PC-9 (cell line): ENCODE data around the gene ANKRD33B.

Experiments
- EZH2 ChIP-seq: fragments of 200-600 bp; sonication (generic); IDR thresholded peaks from 2 replicates; pipeline ENCODE4 v1.8.0; 2017; ENCODE audit warnings: antibody characterized with exemption, low read depth
- TF ChIP-seq, protein P1 (sequence below): fragments of 200-600 bp; sonication (generic); conservative IDR thresholded peaks from 2 replicates; pipeline ENCODE4 v1.6.1; 2017; ENCODE audit warnings: mixed run types, antibody characterized with exemption, mild to moderate bottlenecking, moderate library complexity

DNA sequence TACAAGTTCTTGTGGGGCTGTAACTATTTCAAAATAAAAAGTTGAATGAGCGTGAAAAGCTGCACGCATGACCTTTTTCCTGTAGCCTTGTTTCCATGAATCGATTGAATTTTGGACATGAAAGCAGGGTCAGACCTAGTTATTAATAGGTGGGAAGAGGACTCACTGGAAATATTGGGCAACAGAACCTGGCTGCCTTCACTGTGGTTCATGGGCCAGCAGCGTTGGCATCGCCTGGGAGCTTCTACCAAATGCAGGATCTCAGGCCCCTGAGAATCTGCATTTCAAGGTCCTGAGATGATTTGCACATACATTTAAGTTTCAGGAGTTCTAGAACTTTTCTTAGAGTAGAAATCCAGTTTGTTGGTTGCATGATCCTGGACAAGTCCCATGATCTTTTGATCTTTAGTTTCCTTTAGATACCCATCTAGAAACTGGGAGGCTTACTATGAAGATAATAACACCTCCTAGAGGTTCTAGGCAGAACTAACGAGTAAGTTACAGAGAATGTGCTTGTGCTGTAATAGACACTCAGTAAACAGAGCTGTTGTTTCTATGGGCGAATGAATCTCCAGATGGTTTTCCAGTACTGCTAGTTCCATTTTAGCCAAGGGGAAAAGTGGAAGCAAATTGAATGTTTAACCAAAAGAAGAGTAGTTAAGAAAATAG is 12.4 kb downstream of the ANKRD33B start:
- TF ChIP-seq, protein P1, sequence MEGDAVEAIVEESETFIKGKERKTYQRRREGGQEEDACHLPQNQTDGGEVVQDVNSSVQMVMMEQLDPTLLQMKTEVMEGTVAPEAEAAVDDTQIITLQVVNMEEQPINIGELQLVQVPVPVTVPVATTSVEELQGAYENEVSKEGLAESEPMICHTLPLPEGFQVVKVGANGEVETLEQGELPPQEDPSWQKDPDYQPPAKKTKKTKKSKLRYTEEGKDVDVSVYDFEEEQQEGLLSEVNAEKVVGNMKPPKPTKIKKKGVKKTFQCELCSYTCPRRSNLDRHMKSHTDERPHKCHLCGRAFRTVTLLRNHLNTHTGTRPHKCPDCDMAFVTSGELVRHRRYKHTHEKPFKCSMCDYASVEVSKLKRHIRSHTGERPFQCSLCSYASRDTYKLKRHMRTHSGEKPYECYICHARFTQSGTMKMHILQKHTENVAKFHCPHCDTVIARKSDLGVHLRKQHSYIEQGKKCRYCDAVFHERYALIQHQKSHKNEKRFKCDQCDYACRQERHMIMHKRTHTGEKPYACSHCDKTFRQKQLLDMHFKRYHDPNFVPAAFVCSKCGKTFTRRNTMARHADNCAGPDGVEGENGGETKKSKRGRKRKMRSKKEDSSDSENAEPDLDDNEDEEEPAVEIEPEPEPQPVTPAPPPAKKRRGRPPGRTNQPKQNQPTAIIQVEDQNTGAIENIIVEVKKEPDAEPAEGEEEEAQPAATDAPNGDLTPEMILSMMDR, result peak; percentile 31; the same call in 1 of the 2 replicates
- no peak for TF ChIP-seq EZH2
